ENCODE measurements around the gene MCF2L2.

MCF2L2 gene

DNA sequence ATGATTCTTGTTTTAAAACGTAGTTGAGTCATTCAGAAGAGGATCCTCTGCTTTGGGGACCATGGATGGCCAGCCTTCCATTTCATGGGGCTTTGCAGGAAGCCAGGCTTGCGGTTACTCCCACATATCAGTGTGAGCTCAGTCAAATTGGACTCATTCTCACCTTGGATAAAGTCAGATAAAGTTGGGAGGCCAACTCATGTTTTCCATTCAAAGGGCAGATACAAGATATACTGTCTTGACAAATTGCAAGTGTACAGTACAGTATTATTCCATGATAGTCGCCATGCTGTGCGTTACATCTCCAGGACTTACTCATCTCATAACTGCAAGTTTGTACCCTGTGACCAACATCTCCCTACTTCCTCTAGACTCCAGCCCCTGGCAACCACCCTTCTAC, 200.8 kb downstream of the MCF2L2 start:
- no peak for DNase-seq

DNA sequence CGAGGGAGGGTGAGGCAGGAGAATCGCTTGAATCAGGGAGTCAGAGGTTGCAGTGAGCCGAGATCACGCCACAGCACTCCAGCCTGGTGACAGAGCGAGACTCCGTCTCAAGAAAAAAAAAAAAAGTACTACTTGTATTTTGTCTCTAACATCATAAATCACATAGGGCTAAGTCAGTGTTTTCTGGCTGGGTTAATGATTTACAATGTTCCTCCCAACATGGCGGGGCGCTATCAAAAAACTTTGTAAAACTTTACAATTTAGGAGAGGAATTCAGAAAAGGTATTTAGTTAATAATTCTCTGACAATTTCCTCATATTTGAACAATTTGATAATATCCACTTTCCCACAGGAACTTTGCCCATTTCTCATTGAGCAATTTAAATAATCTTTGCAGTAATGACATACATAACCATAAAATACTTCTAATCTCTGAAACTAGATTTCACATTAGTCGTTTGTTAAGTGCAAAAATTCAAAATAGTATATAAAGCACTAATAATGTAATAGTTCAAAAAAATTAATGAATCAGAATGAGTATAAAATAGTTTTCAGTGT, 202.0 kb downstream of the MCF2L2 start:
- DNase-seq, result no peak

DNA sequence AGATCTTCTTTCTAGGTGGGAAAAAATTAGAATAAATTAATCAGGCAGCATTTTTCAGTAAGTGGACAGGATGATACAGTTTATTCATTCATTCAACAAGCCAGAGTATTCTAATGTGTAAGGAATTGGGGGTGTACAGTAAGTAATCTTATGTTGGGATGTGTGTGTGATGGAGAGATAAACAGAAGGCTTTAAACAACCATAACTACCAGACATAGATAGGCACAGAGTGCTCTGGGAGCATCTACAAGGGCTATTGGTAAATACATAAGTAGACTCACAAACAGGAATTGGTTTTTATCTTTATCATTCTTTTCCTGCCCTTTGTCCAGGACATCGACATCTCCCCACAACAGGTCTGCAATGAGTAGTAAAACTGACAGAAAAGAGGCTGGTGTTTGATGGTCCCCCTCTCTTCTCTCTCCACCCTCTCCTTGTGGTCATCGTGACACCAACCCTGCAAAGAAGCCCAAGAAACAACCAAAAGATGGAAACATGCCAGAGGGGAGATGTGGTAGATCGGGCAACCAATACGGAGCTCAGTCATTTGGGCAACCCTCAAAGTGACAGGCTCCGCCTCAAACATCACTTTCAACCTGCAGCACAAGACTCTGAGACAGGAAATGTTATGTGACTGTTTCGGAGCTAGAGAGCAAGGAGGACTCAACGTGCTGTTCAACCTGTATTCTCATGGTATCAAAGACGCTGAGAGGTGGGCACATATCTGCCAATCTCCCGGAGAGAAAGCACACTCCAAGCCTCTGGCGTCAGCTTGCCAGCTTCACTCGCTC, 204.0 kb downstream of the MCF2L2 start:
- no peak for DNase-seq

- DNase-seq, result no peak
These were observed 205.7 kb downstream of the MCF2L2 start for GRCh38 chr3:183222631-183223235.

DNA sequence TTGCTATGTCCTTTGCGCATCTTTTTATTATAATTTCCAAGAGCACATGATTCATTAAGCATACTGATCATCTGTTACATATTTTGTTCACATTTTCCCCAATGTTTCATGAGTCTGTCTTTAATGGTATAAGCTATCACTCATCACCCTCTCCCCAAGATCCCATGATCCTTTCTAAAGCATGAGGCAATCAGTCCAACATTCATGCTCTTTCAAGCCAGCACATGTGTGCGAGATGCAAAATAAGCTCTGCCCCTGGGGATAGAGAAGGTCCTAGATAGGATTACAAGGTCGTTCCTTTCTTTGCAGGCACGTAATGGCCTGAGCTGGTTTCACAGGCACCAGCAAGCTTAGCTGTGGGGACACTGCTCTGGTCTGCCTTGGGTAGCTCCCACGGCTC, 207.6 kb downstream of the MCF2L2 start:
- DNase-seq, result no peak

DNA sequence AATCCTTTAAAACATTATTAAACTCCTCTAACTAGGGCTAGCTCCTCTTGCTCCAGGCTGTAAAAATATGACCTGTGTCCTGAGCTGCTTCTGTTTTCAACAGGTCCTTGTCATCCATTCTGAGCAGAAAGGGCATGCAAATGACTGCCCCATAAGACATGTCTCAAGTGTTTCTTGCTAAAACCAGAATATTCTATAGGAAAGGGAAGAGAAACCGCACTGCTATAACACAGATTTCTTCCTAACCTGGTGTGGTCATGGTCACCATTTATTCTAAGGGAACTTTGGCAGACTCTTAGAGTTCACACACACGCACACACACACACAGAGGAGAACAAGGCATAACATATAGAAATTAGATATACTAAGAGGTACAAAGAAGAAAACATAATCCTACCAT, 209.6 kb downstream of the MCF2L2 start:
- no peak for DNase-seq

GRCh38 chr3:183217548-183218332, 210.7 kb downstream of the MCF2L2 start:
- DNase-seq, result no peak

- DNase-seq, result no peak
These were observed 212.7 kb downstream of the MCF2L2 start for GRCh38 chr3:183215591-183216202.

- no peak for DNase-seq
These were observed 214.2 kb downstream of the MCF2L2 start for GRCh38 chr3:183214277-183214612.

DNA sequence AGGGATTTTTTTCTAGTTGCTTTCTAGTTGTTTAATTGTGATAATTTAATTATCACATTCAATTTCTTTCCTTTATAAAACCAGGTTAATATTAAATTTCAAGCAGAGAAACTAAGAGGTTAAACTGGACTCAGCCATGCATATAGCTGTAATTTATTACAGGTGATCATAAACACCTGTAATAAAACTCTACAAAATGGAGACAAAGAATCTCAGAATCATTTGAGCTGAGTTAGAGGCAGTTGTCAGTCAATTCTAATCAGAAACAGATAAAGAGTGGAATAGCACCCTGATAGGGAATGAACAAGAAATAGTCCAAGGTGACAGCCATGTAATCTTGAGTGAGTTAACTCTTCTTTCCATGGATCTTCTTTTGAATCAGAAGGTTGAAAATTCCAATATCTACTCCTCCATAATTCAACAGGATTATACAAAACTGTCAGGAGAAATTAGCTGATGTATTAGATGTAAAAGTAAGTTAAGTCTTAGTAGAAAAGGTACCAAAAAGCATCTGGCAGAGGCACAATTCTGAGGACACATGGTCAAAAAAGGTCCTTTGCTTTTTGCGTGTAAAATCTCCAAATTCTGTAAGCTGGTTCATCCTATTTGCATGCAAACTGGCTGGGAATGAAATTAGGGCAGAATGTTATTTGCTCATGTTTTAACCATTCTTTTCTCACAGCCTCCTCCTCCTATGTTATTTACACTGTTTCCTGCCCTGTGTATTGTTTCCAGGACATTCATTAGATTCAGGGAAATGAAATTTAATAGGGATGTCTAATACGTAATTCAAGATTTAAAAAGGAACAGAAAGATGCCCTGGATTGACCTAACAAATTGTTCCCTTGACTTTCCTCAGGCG, 214.8 kb downstream of the MCF2L2 start:
- DNase-seq, result no peak

GRCh38 chr3:183212565-183212964, 215.9 kb downstream of the MCF2L2 start:
- no peak for DNase-seq

DNA sequence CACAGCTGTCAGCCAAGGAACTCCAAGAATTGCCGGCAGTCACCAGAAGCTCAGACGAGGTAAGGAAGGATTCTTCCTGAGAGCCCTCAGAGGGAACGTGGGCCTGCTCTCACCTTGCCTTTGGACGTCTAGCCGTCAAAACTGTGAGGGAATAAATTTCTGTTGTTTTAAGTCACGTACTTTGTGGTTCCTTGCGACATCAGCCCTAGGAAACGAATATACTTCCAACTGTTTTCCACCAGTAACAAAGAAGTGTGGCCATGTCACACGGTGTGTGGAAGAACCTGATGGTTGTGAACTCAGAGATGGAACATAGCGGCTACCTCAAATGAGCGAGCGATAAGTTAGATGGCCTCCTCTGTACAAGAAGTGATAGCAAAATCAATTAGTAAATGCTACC, 216.3 kb downstream of the MCF2L2 start:
- no peak for DNase-seq

DNA sequence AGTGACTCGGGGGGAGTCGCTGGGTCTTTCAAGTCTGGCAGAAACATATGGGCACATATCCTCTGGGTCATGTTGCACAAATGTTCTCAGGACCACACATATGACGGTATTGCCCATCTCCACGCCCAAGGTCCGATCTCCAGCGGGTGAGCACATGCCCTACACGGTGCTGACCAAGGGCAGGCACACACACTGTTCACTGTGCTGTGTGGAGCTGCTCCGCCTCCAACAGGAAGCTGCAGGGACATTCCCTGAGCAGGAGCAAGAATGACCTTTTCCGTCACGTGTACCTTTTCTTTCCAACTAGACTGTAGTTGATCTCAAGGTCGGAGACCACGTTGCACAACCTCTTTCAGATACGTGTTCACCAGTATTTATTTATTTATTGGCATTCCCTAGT, 217.1 kb downstream of the MCF2L2 start:
- no peak for DNase-seq

GRCh38 chr3:183210862-183211341, 217.5 kb downstream of the MCF2L2 start:
- no peak for DNase-seq

DNA sequence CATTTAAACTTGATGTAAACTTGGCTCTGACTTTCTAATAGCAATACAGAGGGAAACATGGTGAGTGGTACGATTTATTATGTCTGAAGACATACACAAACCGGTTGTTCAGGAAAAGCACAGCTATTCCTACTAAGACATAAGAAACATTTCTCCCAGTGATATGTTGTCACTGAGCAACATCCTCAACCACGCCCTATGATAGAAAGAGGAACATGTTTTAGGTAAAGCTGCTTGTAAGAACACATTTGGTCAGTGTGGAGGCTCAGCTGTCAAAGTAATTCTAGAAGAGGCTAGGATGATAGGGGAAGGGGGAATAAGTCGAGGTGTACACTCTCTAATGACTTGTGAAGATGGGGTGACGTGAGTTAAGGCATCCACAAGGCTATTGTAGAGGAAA, 218.1 kb downstream of the MCF2L2 start:
- no peak for DNase-seq

DNA sequence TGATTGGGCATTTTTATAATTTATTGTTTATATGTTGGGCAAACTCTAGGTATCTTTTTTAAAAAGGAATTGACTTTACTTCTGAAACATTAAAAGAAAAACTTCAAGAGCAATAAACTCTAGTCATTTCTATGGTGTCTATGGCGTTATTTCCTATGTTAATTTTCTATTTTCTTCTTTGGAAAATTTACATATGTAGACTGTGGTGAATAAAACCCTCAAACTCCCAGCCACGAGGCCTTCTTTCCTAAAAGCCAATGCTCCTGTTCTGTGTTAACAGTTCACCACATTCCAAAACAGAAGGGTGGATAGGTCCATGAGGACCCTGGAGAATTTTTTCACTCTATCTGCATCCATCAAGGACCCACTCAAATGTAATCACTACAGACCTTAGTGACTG, 219.6 kb downstream of the MCF2L2 start:
- DNase-seq, result no peak

GRCh38 chr3:183208260-183208659, 220.2 kb downstream of the MCF2L2 start:
- DNase-seq, result no peak

- no peak for DNase-seq
These were observed 224.7 kb downstream of the MCF2L2 start for GRCh38 chr3:183203670-183204069.

DNA sequence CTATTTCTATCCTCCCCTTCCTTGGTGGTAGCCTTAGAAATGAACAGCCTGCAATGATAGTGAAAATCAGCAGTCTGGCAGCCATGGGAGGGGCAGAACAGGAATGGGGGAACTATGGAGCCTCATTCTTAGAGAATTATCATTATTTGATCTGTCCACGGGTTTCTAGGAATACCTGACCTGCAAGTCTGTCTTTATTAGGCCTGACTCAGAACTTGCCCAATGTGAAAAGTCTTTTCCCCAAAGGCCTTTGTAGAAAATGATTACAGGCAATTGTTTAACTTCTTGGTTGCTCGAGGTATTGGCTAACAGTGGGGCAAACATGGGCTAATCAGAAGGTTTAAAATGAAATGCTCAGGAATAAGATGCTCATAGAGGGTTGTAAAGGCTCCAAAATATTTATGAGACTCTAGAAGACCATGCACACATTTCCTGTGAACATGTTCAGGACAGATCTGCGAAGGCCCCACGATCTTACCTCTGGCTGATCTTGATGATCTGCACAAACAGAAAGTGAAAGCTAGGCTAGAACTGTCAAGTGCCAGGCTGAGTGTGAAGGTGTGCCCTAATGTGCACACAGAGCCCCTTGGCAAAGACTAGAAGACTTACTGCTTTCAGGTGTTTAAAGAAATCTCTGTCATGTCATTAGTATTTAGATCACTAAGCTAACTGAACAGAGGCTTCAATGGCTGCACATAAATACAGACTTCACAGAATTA, 226.3 kb downstream of the MCF2L2 start:
- DNase-seq, result no peak

DNA sequence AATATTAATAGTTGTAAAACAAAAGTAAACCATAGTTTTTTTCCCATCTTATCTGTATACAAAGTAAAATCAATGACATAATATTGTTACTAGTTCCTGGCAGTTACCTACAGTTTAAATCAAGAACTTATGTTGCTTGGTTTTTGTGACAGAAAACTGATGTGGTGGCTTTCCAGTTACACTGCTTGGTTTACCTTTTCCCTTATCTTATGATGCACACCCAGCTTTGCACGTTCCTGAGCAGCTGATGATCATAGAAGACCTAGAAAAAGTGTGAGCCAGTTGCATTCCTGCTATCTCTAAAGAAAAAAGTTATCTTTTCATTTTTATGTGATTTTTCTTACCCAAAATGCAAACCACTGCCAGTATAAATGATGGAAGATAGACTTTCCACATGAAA, 229.5 kb downstream of the MCF2L2 start:
- no peak for DNase-seq

- no peak for DNase-seq
These were observed 230.7 kb downstream of the MCF2L2 start for GRCh38 chr3:183197734-183198133.

Data from right forelimb (tissue), 1 donor.